Stimulated activated CD4-positive, alpha-beta T cell treated with anti-CD3 and anti-CD28 coated beads, TNF-alpha, amount 100 ng/mL, for 48 hours (primary cell): ENCODE measurements around the gene PANK2.
"Not testable (repeated sequence)": the region's sequence is repeated elsewhere in the genome, so short reads cannot be mapped to it uniquely, and the experiment has no call there.

Experiments
- DNase-seq, 3 donors: peaks; one replicate each; pipeline ENCODE4 v3.0.0-alpha.2; 2020; ENCODE audit warnings: low read depth in 3 of 3

The PANK2 gene

GRCh38 chr20:3927486-3928291, 38.5 kb downstream of the PANK2 start:
- DNase-seq = no peak

GRCh38 chr20:3929713-3930060, 40.5 kb downstream of the PANK2 start:
- DNase-seq = no peak

- DNase-seq = no peak
Observed at GRCh38 chr20:3930265-3931206, 41.3 kb downstream of the PANK2 start.

GRCh38 chr20:3931664-3932063, 42.5 kb downstream of the PANK2 start:
- DNase-seq = no peak

GRCh38 chr20:3932277-3932676, 43.1 kb downstream of the PANK2 start:
- DNase-seq = no peak

GRCh38 chr20:3932681-3933080, 43.5 kb downstream of the PANK2 start:
- DNase-seq = no peak

GRCh38 chr20:3933218-3933617, 44.0 kb downstream of the PANK2 start:
- DNase-seq = no peak

GRCh38 chr20:3934624-3935023, 45.4 kb downstream of the PANK2 start:
- no peak for DNase-seq

GRCh38 chr20:3935295-3935955, 46.2 kb downstream of the PANK2 start:
- no peak for DNase-seq

- no peak for DNase-seq
Observed at GRCh38 chr20:3935956-3936340, 46.8 kb downstream of the PANK2 start.

GRCh38 chr20:3937618-3938017, 48.4 kb downstream of the PANK2 start:
- DNase-seq = no peak

- DNase-seq = no peak
Observed at GRCh38 chr20:3940905-3941304, 51.7 kb downstream of the PANK2 start.

GRCh38 chr20:3946666-3947065, 57.5 kb downstream of the PANK2 start:
- DNase-seq = not testable (repeated sequence)

- no peak for DNase-seq
Observed at GRCh38 chr20:3964719-3965118, 75.5 kb downstream of the PANK2 start.

GRCh38 chr20:3966571-3966970, 77.4 kb downstream of the PANK2 start:
- DNase-seq = no peak

GRCh38 chr20:3970016-3970415, 80.8 kb downstream of the PANK2 start:
- no peak for DNase-seq

GRCh38 chr20:3971145-3971544, 82.0 kb downstream of the PANK2 start:
- no peak for DNase-seq

- DNase-seq = no peak
Observed at GRCh38 chr20:3972161-3972560, 83.0 kb downstream of the PANK2 start.

GRCh38 chr20:3972631-3973030, 83.4 kb downstream of the PANK2 start:
- not testable (repeated sequence) for DNase-seq

GRCh38 chr20:3973705-3974104, 84.5 kb downstream of the PANK2 start:
- DNase-seq = no peak

GRCh38 chr20:3976511-3976910, 87.3 kb downstream of the PANK2 start:
- DNase-seq = no peak
